Mammary epithelial cell (primary cell): ENCODE results near the gene WDR5B.

Experiments
- CTCF ChIP-seq, 2 donors: IDR thresholded peaks in 1 of 2; conservative IDR thresholded peaks in 1 of 2; 2 replicates each; pipeline ENCODE4 v1.5.1; 2011 to 2012; ENCODE audit warnings: inconsistent platforms in 2 of 2, low read length in 2 of 2, mild to moderate bottlenecking in 2 of 2, control low read depth in 1 of 2, low read depth in 1 of 2; ENCODE audit not compliant: insufficient read depth in 1 of 2; ENCODE audit errors: extremely low read depth in 1 of 2
- EZH2 ChIP-seq: IDR thresholded peaks from 2 replicates; pipeline ENCODE4 v1.6.1; 2012; ENCODE audit warnings: low read length, inconsistent platforms, borderline replicate concordance

- no peak for TF ChIP-seq EZH2
- TF ChIP-seq CTCF (conservative IDR thresholded peaks at IDR 0.05 in 1 of 2, IDR thresholded peaks at IDR 0.05 in 1 of 2; ENCODE audit: extremely low read depth in 1 of 2, insufficient read depth in 1 of 2, low read depth in 1 of 2, low read length in 2 of 2), result no peak
Measured at GRCh38 chr3:122410639-122411038, 5.2 kb downstream of the WDR5B start.
